NT2/D1 (cell line): ENCODE measurements around the gene OGFOD3.

Source experiments
- SUZ12 ChIP-seq: IDR thresholded peaks from 2 replicates; pipeline ENCODE4 v1.6.1; 2011; ENCODE audit not compliant: insufficient read length, insufficient read depth; ENCODE audit errors: extremely low read depth
- YY1 ChIP-seq: IDR thresholded peaks from 2 replicates; pipeline ENCODE4 v1.6.1; 2011; ENCODE audit not compliant: insufficient read length, insufficient read depth

DNA sequence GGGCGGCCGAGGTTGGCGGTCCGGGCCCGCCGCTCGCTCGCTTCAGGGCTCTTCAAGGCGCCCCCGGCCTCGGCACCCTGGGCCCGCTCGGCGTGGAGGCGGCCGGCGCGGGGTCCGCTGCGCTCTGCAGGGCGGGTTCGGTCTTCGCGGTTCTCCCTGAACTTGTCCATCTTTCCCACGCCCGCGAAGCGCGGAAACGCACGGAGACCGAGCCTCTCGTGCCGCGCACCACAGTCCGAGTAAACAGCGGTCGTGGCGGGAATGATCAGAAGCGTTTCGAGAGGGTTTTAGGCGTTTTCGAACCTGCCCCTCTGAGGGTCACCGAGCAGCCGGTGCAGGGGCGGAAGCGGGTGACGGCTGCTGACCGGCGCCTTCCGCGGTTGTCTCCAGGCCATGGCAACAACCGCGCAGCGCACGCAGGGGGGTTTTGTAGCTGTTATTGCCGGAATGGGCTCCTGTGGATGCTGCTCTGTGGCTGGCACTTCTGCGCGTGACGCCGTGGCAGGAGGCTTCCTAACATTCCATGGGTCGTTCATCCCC lies 40.6 kb upstream of the OGFOD3 start:
- TF ChIP-seq YY1 (no peak), SUZ12 (no peak)
